ENCODE measurements around the gene ALDH4A1. TPM values are rescaled to one million over a fixed set of nuclear protein-coding genes. Genes with fewer than 3 reads are reported as not detected.
A peak's percentile ranks its signal among the peaks of the same experiment; 100 is the strongest.

Gene ALDH4A1
- total RNA-seq (2014; rRNA removed; shearing (Covaris generic)) = 33.8 and 36.9 TPM in 2 replicates
- polyA plus RNA-seq (2016; fragmentation: Nextera tagmentation; extraction: Ambion mirVana) = 11.3 and 13.5 TPM in 2 replicates
- long read RNA-seq, partial matches to known transcripts = 1 of 6 reads
- long read RNA-seq, other reads (novel, unspliced or antisense) = 2 of 6 reads

DNA sequence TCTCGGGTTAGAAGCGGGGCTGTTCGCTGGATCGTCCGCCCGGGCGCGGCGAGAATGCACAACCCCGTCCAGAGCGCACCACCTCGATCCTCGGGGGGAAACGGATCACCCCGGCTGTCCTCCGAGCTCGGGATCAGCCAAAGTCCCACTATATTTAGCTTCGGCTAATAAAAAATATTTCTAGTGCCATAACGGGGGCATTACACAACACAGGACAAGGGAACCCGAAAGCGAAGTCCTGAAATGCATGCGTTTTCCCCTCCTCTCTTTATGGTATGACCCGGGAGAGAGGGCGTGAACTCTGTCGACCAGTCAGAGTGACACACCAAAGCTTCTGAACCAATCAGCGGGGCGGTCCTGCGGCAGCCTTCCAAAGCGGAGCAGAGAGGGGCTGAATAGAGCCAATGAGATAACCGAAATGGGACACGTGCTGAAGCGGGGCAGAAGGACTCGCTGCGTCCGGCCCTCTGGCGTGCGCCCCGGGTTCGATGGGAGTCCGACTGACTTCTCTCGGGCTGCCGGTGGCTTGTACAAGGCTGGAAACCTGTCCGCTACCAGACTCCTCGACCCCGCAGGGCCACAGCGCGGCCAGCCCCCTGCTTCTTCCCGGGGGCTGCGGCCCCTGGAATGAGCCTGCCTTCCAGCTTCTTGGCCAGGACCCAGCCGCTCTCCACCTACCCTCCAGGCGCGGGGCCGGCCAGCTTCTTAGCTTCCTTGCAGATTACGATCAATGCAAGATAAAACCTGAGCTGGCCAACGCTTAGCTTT is at the start of gene ALDH4A1:
ALDH4A1 (minus strand) TSS at position 33 of the 768 bp plus-strand sequence; CDS start at position 1, 32 bp downstream.
- no peaks in the 10 kb centered on the region; the same call in 2 of the 3 replicates for H3K9me3 Mint-ChIP-seq
- Histone ChIP-seq H3K27me3 (ENCODE audit: insufficient read depth) (no peaks in the 10 kb centered on the region), H3K79me2 (replicated peaks; ENCODE audit: insufficient read depth) (peaks cover 12% of the 10 kb centered on the region), H3K4me2 (peak within 1 kb of the TSS; percentile 95), H4K20me1 (replicated peaks; ENCODE audit: insufficient read depth) (no peaks in the 10 kb centered on the region; the same call in 1 of the 2 replicates), H3K4me3 (peak within 1 kb of the TSS; percentile 98), H2AFZ (peak within 1 kb of the TSS; percentile 4), H3K4me1 (ENCODE audit: insufficient read depth) (peaks cover 15% of the 10 kb centered on the region), H3K9me2 (ENCODE audit: insufficient read depth) (no peaks in the 10 kb centered on the region), H3K27ac (ENCODE audit: low read depth) (peak within 1 kb of the TSS; percentile 61), H3K36me3 (ENCODE audit: insufficient read depth) (no peaks in the 10 kb centered on the region), H3F3A (replicated peaks; ENCODE audit: low read depth) (0 out of 2 replicates have a peak, but pooled peaks cover 5% of the 10 kb centered on the region)
- peaks cover 1% of the 10 kb centered on the region; the same call in 1 of the 3 replicates for H3K36me3 Mint-ChIP-seq (ENCODE audit: low read depth)
- H3K27ac Mint-ChIP-seq = peak within 1 kb of the TSS; percentile 100
- DNase-seq (ENCODE audit: low spot score) (peak; percentile 99), ATAC-seq (peak; percentile 94)
- no peak for TF ChIP-seq STAT1 (IDR thresholded peaks at IDR 0.05; ENCODE audit: unreplicated experiment)
- TF ChIP-seq, protein P1, sequence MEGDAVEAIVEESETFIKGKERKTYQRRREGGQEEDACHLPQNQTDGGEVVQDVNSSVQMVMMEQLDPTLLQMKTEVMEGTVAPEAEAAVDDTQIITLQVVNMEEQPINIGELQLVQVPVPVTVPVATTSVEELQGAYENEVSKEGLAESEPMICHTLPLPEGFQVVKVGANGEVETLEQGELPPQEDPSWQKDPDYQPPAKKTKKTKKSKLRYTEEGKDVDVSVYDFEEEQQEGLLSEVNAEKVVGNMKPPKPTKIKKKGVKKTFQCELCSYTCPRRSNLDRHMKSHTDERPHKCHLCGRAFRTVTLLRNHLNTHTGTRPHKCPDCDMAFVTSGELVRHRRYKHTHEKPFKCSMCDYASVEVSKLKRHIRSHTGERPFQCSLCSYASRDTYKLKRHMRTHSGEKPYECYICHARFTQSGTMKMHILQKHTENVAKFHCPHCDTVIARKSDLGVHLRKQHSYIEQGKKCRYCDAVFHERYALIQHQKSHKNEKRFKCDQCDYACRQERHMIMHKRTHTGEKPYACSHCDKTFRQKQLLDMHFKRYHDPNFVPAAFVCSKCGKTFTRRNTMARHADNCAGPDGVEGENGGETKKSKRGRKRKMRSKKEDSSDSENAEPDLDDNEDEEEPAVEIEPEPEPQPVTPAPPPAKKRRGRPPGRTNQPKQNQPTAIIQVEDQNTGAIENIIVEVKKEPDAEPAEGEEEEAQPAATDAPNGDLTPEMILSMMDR (conservative IDR thresholded peaks at IDR 0.05; ENCODE audit: low read depth in 2 of 2) = no peak
- TF ChIP-seq POLR2AphosphoS5 (IDR thresholded peaks at IDR 0.05; ENCODE audit: low read depth) = peak; percentile 68
- no peak for TF ChIP-seq JUNB (IDR thresholded peaks at IDR 0.05; ENCODE audit: unreplicated experiment)
- peaks cover 10% of the 10 kb centered on the region for H3K27me3 Mint-ChIP-seq (ENCODE audit: insufficient read depth, low read depth, poor library complexity)
- peak within 1 kb of the TSS; percentile 91 for H3K4me3 Mint-ChIP-seq
- H3K4me1 Mint-ChIP-seq = peaks cover 23% of the 10 kb centered on the region

DNA sequence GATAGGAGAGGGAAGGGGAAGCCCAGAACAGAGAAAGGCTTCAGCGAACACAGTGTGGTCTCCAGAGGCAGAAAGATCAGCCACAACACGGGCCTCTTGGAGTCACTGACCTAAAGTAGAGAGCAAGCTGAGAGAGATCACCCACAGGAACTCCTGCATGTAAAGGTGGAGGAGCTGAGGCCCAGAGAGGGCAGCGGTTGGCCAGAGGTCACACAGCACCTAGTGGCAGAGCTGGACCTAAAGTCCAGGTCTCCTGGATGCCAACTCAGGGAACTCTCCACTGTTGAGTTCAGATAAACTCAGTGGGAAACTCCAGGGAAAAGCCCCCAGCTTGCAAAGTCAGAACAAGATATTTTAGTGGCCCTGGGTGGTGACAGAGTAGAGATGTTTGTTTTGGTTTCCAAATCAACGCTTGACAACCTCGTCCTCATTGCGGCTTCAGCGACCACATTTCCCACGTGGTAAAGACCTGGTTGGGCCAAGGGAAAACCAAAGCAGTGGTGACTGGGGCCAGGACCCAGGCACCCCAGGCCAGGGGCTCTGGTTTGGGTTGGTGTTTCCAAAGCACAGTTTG is 49.5 kb upstream of the ALDH4A1 start:
- H3K27me3 Mint-ChIP-seq (ENCODE audit: insufficient read depth, low read depth, poor library complexity) = peaks cover 38% of the 10 kb centered on the region
- Histone ChIP-seq H3K4me1 (ENCODE audit: insufficient read depth) (peaks cover 33% of the 10 kb centered on the region), H3K27me3 (ENCODE audit: insufficient read depth) (peaks cover 16% of the 10 kb centered on the region), H4K20me1 (replicated peaks; ENCODE audit: insufficient read depth) (peaks cover 9% of the 10 kb centered on the region), H3K79me2 (replicated peaks; ENCODE audit: insufficient read depth) (0 out of 2 replicates have a peak, but pooled peaks cover 4% of the 10 kb centered on the region), H3K4me3 (no peak overlapping the region), H3K36me3 (ENCODE audit: insufficient read depth) (no peaks in the 10 kb centered on the region), H2AFZ (no peak overlapping the region), H3K27ac (ENCODE audit: low read depth) (no peak overlapping the region), H3F3A (replicated peaks; ENCODE audit: low read depth) (0 out of 2 replicates have a peak, but pooled peaks cover 2% of the 10 kb centered on the region), H3K9me2 (ENCODE audit: insufficient read depth) (no peaks in the 10 kb centered on the region), H3K4me2 (no peak overlapping the region)
- no peak for TF ChIP-seq NANOG (IDR thresholded peaks at IDR 0.05; ENCODE audit: borderline replicate concordance)
- TF ChIP-seq JUNB (IDR thresholded peaks at IDR 0.05; ENCODE audit: unreplicated experiment) = no peak
- no peak for TF ChIP-seq EZH2phosphoT487 (IDR thresholded peaks at IDR 0.05; ENCODE audit: unreplicated experiment)
- TF ChIP-seq, protein P2, sequence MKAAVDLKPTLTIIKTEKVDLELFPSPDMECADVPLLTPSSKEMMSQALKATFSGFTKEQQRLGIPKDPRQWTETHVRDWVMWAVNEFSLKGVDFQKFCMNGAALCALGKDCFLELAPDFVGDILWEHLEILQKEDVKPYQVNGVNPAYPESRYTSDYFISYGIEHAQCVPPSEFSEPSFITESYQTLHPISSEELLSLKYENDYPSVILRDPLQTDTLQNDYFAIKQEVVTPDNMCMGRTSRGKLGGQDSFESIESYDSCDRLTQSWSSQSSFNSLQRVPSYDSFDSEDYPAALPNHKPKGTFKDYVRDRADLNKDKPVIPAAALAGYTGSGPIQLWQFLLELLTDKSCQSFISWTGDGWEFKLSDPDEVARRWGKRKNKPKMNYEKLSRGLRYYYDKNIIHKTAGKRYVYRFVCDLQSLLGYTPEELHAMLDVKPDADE (IDR thresholded peaks at IDR 0.05) = no peak
- DNase-seq (ENCODE audit: low spot score) (no peak), ATAC-seq (no peak)
- H3K27ac Mint-ChIP-seq = no peak overlapping the region; the same call in 1 of the 2 replicates
- H3K4me1 Mint-ChIP-seq = peaks cover 30% of the 10 kb centered on the region
- no peak overlapping the region for H3K4me3 Mint-ChIP-seq
- no peaks in the 10 kb centered on the region; the same call in 2 of the 3 replicates for H3K9me3 Mint-ChIP-seq
- H3K36me3 Mint-ChIP-seq (ENCODE audit: low read depth) = no peaks in the 10 kb centered on the region; the same call in 2 of the 3 replicates
